Neural progenitor cell (in vitro differentiated cells): ENCODE measurements around the gene PRDM15. TPM values are rescaled to one million over a fixed set of nuclear protein-coding genes. Genes with fewer than 3 reads are reported as not detected.

Experiments
- DNase-seq: peaks from one replicate; pipeline ENCODE4 v3.0.0-alpha.2; 2016; ENCODE audit warnings: low spot score
- H2AFZ ChIP-seq: fragments of 200-600 bp; sonication (generic); replicated peaks from 2 replicates; pipeline ENCODE4 v1.6.1; 2016; ENCODE audit warnings: antibody characterized with exemption
- H3F3A ChIP-seq: fragments of 200-600 bp; sonication (generic); 2 replicates; pipeline ENCODE4 v1.6.1; 2016; ENCODE audit warnings: antibody characterized with exemption, low read depth
- H3K27ac ChIP-seq: fragments of 200-600 bp; sonication (generic); 2 replicates; pipeline ENCODE4 v1.5.1; 2016; ENCODE audit warnings: mild to moderate bottlenecking
- H3K27me3 ChIP-seq: fragments of 200-600 bp; sonication (generic); 2 replicates; pipeline ENCODE4 v1.6.1; 2016; ENCODE audit warnings: mild to moderate bottlenecking, moderate library complexity
- H3K36me3 ChIP-seq: fragments of 200-600 bp; sonication (generic); 2 replicates; pipeline ENCODE4 v1.5.1; 2016
- H3K4me1 ChIP-seq: fragments of 200-600 bp; sonication (generic); 2 replicates; pipeline ENCODE4 v1.6.1; 2016; ENCODE audit warnings: mixed run types
- H3K4me2 ChIP-seq: fragments of 200-600 bp; sonication (generic); 2 replicates; pipeline ENCODE4 v1.6.1; 2016
- H3K4me3 ChIP-seq: fragments of 200-600 bp; sonication (generic); 2 replicates; pipeline ENCODE4 v1.5.1; 2016
- H3K79me2 ChIP-seq: fragments of 200-600 bp; sonication (generic); 2 replicates; pipeline ENCODE4 v1.6.1; 2016; ENCODE audit warnings: low read depth
- H3K9ac ChIP-seq: fragments of 200-600 bp; sonication (generic); 2 replicates; pipeline ENCODE4 v1.6.1; 2016
- H3K9me3 ChIP-seq: fragments of 200-600 bp; sonication (generic); 2 replicates; pipeline ENCODE4 v1.5.1; 2016; ENCODE audit warnings: low read depth
- H4K20me1 ChIP-seq: fragments of 200-600 bp; sonication (generic); 2 replicates; pipeline ENCODE4 v1.6.1; 2016; ENCODE audit warnings: low read depth
- H3K27ac Mint-ChIP-seq: 3 replicates; pipeline ENCODE4 v1.8.0; 2021; ENCODE audit warnings: mixed read lengths
- H3K27me3 Mint-ChIP-seq: 2 replicates; pipeline ENCODE4 v1.8.0; 2022; ENCODE audit warnings: low read depth, mild to moderate bottlenecking, inconsistent platforms, moderate library complexity, mixed read lengths; ENCODE audit not compliant: insufficient read depth
- H3K36me3 Mint-ChIP-seq: 3 replicates; pipeline ENCODE4 v1.8.0; 2021; ENCODE audit warnings: mixed read lengths
- H3K4me1 Mint-ChIP-seq: 3 replicates; pipeline ENCODE4 v1.8.0; 2021; ENCODE audit warnings: mixed read lengths
- H3K4me3 Mint-ChIP-seq: 3 replicates; pipeline ENCODE4 v1.8.0; 2021; ENCODE audit warnings: mild to moderate bottlenecking, moderate library complexity, mixed read lengths
- H3K9me3 Mint-ChIP-seq: 3 replicates; pipeline ENCODE4 v1.8.0; 2020; ENCODE audit warnings: mixed read lengths
- EZH2 ChIP-seq: fragments of 200-600 bp; sonication (generic); IDR thresholded peaks from 2 replicates; pipeline ENCODE4 v1.6.1; 2017; ENCODE audit warnings: antibody characterized with exemption, mild to moderate bottlenecking, moderate library complexity
- EZH2phosphoT487 ChIP-seq: fragments of 200-600 bp; sonication (generic); IDR thresholded peaks from 2 replicates; pipeline ENCODE4 v1.6.1; 2017; ENCODE audit warnings: antibody characterized with exemption
- total RNA-seq: library from RNA; depleted of rRNA; stranded (reverse); fragments of >200 nt; gene quantifications from 2 replicates; pipeline ENCODE4 v1.2.3, GENCODE V29; 2015; ENCODE audit warnings: low replicate concordance
- TF ChIP-seq, protein P1 (sequence below): fragments of 200-600 bp; sonication (generic); IDR thresholded peaks from 2 replicates; pipeline ENCODE4 v1.5.1; 2017; ENCODE audit warnings: antibody characterized with exemption, mild to moderate bottlenecking

PRDM15 gene
- total RNA-seq, 1 donor from 2014 or later: 9.0 TPM

DNA sequence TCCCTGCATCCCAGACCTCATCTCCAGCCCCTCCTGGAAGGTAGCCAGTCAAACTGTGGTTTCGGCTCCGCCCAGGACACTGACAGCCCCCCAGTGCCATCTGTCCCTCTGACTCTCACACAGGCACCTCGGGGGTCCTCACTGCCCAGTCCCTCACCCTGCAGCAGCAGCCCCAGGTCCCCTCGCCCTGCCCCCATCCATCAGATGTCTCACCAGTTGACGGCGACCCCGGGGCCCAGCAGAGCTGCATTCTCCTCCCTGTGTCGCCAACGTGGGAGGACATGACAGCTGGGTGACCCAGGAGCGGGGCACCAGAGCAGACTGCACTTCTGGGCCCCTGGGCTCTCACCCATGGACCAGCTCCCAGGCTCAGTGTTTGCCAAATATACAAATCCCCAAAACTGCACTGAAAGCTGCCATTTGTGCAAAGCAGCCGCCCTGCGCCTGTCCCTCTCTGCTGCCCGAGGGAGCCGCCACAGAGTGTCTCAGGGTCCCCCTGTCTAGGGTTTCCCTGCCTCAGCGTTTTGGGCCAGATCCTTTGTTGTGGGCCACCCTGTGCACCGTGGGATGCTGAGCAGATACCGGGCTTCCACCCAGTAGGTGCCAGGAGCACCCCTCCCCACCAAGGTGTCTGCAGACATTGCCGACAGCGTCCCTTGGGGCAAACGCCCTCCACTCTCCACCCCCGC lies 48.2 kb downstream of the PRDM15 start:
- Histone ChIP-seq H3K36me3 (no peaks in the 10 kb centered on the region), H3K9me3 (no peaks in the 10 kb centered on the region), H3F3A (no peaks in the 10 kb centered on the region), H2AFZ (no peak overlapping the region), H4K20me1 (no peaks in the 10 kb centered on the region), H3K27ac (no peak overlapping the region), H3K4me2 (no peak overlapping the region), H3K4me1 (peaks cover under 1% of the 10 kb centered on the region), H3K79me2 (no peaks in the 10 kb centered on the region), H3K9ac (no peak overlapping the region), H3K4me3 (no peak overlapping the region), H3K27me3 (no peaks in the 10 kb centered on the region)
- Mint-ChIP-seq H3K27me3 (no peaks in the 10 kb centered on the region), H3K4me3 (no peak overlapping the region), H3K9me3 (no peaks in the 10 kb centered on the region), H3K27ac (no peak overlapping the region), H3K4me1 (peaks cover under 1% of the 10 kb centered on the region), H3K36me3 (peaks cover 4% of the 10 kb centered on the region)
- DNase-seq: no peak
- TF ChIP-seq, protein P1, sequence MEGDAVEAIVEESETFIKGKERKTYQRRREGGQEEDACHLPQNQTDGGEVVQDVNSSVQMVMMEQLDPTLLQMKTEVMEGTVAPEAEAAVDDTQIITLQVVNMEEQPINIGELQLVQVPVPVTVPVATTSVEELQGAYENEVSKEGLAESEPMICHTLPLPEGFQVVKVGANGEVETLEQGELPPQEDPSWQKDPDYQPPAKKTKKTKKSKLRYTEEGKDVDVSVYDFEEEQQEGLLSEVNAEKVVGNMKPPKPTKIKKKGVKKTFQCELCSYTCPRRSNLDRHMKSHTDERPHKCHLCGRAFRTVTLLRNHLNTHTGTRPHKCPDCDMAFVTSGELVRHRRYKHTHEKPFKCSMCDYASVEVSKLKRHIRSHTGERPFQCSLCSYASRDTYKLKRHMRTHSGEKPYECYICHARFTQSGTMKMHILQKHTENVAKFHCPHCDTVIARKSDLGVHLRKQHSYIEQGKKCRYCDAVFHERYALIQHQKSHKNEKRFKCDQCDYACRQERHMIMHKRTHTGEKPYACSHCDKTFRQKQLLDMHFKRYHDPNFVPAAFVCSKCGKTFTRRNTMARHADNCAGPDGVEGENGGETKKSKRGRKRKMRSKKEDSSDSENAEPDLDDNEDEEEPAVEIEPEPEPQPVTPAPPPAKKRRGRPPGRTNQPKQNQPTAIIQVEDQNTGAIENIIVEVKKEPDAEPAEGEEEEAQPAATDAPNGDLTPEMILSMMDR: no peak
- no peak for TF ChIP-seq EZH2phosphoT487
- TF ChIP-seq EZH2: no peak

DNA sequence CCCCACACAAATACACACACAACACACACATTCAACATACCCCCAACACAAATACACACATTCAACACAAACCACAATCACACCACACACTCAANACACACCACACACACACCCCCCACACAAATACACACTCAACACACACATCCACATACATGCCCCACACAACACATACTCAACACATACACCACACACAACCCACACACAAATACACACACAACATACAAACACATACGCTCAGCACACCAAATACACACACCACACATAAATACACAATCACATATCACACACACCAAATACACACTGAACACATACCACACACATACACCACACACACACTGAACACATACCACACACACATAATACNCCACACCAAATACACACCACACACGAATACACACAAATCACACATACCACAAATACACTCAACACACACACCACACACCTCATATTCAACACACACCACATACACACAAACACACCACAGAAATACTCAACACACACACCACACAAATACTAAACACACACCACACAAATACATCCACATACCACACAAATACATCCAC lies 48.9 kb downstream of the PRDM15 start:
- Mint-ChIP-seq H3K27ac (no peak overlapping the region), H3K4me1 (no peaks in the 10 kb centered on the region), H3K4me3 (no peak overlapping the region), H3K9me3 (no peaks in the 10 kb centered on the region), H3K36me3 (peaks cover 3% of the 10 kb centered on the region), H3K27me3 (no peaks in the 10 kb centered on the region)
- Histone ChIP-seq H3K9ac (no peak overlapping the region), H3K27me3 (no peaks in the 10 kb centered on the region), H3K4me2 (no peak overlapping the region), H3K27ac (no peak overlapping the region), H3K36me3 (no peaks in the 10 kb centered on the region), H3K4me1 (no peaks in the 10 kb centered on the region), H3K9me3 (no peaks in the 10 kb centered on the region), H3K4me3 (no peak overlapping the region), H4K20me1 (no peaks in the 10 kb centered on the region), H2AFZ (no peak overlapping the region), H3K79me2 (no peaks in the 10 kb centered on the region), H3F3A (no peaks in the 10 kb centered on the region)
- TF ChIP-seq, protein P1: no peak
- TF ChIP-seq EZH2phosphoT487 (no peak), EZH2 (no peak)
- DNase-seq: no peak

DNA sequence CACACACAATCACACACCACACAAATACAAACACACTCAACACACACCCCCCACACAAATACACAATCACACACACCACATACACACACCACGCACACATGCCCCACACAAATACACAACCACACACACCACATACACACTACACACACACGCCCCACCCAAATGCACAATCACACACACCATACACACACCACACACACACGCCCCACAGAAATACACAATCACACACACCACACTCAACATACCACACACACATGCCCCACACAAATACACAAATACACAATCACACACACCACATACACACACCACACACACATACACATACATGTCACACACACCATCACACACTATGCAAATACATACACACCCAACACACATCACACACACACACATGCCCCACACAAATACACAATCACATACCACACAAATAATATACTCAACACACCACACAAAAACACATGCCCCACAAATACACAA lies 50.2 kb downstream of the PRDM15 start:
- peaks cover 5% of the 10 kb centered on the region for H3K36me3 Mint-ChIP-seq
- no peak overlapping the region for H3K4me3 Mint-ChIP-seq
- H3K27me3 Mint-ChIP-seq: no peaks in the 10 kb centered on the region
- TF ChIP-seq, protein P1: no peak
- TF ChIP-seq EZH2phosphoT487 (no peak), EZH2 (no peak)
- Histone ChIP-seq H3K4me2 (no peak overlapping the region), H3K4me3 (no peak overlapping the region), H3K4me1 (no peaks in the 10 kb centered on the region), H3K9ac (no peak overlapping the region), H3K27ac (no peak overlapping the region), H3K27me3 (no peaks in the 10 kb centered on the region), H4K20me1 (no peaks in the 10 kb centered on the region), H3K79me2 (no peaks in the 10 kb centered on the region), H3K36me3 (no peaks in the 10 kb centered on the region), H3K9me3 (no peaks in the 10 kb centered on the region), H2AFZ (no peak overlapping the region), H3F3A (no peaks in the 10 kb centered on the region)
- H3K27ac Mint-ChIP-seq: no peak overlapping the region
- no peaks in the 10 kb centered on the region for H3K9me3 Mint-ChIP-seq
- no peaks in the 10 kb centered on the region for H3K4me1 Mint-ChIP-seq
- DNase-seq: no peak
